K562 treated with DMSO at 1 percent for 24 hours (cell line): ENCODE results near the gene CLMN. TPM values are rescaled to one million over a fixed set of nuclear protein-coding genes. Genes with fewer than 3 reads are reported as not detected.

ENCODE experiments used
- total RNA-seq: library from RNA; unstranded; fragments of 300-600 nt; gene quantifications from 2 replicates; pipeline ENCODE4 v1.2.3, GENCODE V29; 2022; ENCODE audit warnings: low read depth; ENCODE audit not compliant: insufficient read depth

Gene CLMN, protein sequence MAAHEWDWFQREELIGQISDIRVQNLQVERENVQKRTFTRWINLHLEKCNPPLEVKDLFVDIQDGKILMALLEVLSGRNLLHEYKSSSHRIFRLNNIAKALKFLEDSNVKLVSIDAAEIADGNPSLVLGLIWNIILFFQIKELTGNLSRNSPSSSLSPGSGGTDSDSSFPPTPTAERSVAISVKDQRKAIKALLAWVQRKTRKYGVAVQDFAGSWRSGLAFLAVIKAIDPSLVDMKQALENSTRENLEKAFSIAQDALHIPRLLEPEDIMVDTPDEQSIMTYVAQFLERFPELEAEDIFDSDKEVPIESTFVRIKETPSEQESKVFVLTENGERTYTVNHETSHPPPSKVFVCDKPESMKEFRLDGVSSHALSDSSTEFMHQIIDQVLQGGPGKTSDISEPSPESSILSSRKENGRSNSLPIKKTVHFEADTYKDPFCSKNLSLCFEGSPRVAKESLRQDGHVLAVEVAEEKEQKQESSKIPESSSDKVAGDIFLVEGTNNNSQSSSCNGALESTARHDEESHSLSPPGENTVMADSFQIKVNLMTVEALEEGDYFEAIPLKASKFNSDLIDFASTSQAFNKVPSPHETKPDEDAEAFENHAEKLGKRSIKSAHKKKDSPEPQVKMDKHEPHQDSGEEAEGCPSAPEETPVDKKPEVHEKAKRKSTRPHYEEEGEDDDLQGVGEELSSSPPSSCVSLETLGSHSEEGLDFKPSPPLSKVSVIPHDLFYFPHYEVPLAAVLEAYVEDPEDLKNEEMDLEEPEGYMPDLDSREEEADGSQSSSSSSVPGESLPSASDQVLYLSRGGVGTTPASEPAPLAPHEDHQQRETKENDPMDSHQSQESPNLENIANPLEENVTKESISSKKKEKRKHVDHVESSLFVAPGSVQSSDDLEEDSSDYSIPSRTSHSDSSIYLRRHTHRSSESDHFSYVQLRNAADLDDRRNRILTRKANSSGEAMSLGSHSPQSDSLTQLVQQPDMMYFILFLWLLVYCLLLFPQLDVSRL
- total RNA-seq = 0.03 TPM in 1 of 2 replicates, not detected in the other

DNA sequence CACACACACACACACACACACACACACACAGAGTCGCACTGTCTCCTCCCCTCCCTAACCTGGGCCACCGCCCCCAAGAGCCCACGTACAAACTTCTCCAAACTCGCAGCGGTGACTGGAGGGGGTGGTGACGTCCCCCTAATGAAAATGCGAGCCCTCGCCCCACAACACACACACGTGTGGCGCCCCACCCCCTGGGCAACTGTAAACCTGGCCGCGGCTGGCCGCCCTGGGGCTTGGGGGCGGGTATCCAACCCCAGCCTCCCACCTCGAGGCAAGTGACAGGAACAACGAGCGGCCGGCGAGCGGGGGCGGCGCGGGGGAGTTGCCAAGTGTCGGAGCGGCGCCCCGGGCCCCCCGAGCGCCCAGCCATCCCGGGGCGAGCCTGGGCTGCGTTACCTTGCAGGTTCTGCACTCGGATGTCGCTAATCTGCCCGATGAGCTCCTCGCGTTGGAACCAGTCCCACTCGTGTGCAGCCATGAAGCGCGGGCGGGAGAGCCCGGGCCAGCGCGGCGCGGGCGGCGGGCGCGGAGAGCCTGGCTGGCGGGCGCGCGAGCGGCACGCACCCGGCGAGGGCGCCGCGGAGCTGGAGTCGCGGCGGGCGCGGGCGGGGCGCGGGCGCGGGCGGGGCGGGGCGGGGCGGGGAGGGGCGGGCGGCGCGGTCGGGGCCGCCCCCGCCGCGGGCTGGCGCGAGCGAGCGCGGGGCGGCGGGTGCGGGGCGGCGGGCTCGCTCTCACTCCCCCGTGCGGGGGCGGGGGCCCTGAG, at the start of gene CLMN:
Gene CLMN (minus strand): TSS at position 597 of the 766 bp plus-strand sequence. CDS start 116 bp downstream, at position 481.

DNA sequence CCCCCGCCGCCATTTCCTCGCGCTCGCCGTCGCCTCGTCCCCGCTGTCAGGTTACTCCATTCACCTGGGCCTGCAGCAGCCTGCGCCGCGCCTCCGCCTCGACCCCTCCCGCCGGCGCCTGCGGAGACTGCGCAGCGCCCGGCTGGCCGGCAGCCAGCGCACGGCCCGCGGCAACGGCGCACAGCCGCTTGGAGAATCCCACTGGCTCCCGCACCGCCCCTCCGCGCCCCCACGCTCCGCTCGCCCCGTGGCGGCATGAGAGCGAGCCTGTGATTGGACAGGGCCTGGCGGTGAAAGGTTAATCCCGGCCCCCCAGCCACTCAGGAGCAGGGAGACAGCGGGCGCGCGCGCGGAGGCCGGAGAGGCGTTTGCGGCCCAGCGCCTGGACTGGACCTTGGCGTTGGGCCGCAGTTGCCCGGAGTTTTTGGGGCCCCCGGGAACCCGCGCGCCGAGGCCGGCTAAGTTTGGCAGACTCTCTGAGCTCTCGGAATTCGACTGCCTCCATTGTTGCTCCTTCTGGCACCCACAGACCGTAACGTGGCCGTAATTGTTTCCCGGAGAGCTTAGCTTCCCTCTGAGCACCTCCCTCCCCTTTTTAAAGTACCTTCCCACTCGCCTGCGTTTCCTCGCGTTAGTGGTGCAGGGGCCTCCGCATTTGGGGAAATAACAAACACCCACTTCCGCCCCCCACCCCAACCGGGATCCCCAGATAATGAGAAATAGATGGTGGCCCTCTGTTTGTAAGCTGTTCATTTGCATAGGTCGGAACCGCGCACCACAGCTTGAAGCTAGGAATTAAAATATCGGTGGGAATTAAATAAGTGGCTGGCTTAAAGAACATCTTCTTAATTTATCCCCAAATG, 162.2 kb downstream of the CLMN start, which contains the start of gene DICER1:
Gene DICER1 (minus strand): TSS at position 203 of the 863 bp plus-strand sequence. CDS start 24,071 bp downstream, outside the sequence.

Other genes with a start within 250 kb of the CLMN start
- 6.2 and 12.0 TPM in 2 replicates for gene DICER1, start 162.4 kb downstream of the CLMN start, total RNA-seq
- 3.6 TPM in 2 replicates for gene SYNE3, start 196.7 kb upstream of the CLMN start, total RNA-seq
- 61.1 and 61.5 TPM in 2 replicates for gene GLRX5, start 215.1 kb upstream of the CLMN start, total RNA-seq